K562 (cell line): ENCODE results near the gene CORO6. TPM values are rescaled to one million over a fixed set of nuclear protein-coding genes. Genes with fewer than 3 reads are reported as not detected.

Experiments
- ATF7 ChIP-seq: fragments of 450-650 bp; IDR thresholded peaks from 2 replicates; pipeline ENCODE4 v1.7.1; 2014; ENCODE audit warnings: mild to moderate bottlenecking, moderate library complexity
- BRD9 ChIP-seq: fragments of 450-650 bp; IDR thresholded peaks from 2 replicates; pipeline ENCODE4 v1.6.1; 2018; ENCODE audit warnings: low read depth; ENCODE audit not compliant: partially characterized antibody
- CBX1 ChIP-seq: sonication (generic); IDR thresholded peaks from 2 replicates; pipeline ENCODE4 v1.6.1; 2016; ENCODE audit warnings: antibody characterized with exemption, low read depth, mild to moderate bottlenecking
- CCAR2 ChIP-seq: fragments of 200-400 bp; formaldehyde crosslinking; IDR thresholded peaks from 2 replicates; pipeline ENCODE4 v1.6.1; 2017; ENCODE audit warnings: mild to moderate bottlenecking, low read depth, low read length
- EP300 ChIP-seq: IDR thresholded peaks from 2 replicates; pipeline ENCODE4 v1.6.1; 2012; ENCODE audit warnings: low read length, improper control_type of control experiment
- EP400 ChIP-seq: fragments of 450-650 bp; IDR thresholded peaks from 2 replicates; pipeline ENCODE4 v1.6.1; 2017; ENCODE audit warnings: antibody characterized with exemption, mild to moderate bottlenecking, moderate library complexity
- GATAD2A ChIP-seq: fragments of 450-650 bp; IDR thresholded peaks from 2 replicates; pipeline ENCODE4 v1.6.1; 2017
- KLF6 ChIP-seq: fragments of 250-450 bp; sonication (Bioruptor Pico); IDR thresholded peaks from 2 replicates; pipeline ENCODE4 v1.4.0; 2020; ENCODE audit warnings: mild to moderate bottlenecking, moderate library complexity, borderline replicate concordance
- PHF8 ChIP-seq: fragments of 200-600 bp; sonication (generic); IDR thresholded peaks from 2 replicates; pipeline ENCODE4 v1.6.1; 2012; ENCODE audit warnings: mixed run types, mild to moderate bottlenecking, inconsistent platforms, low read length, moderate library complexity, borderline replicate concordance
- RB1 ChIP-seq: fragments of 450-650 bp; IDR thresholded peaks from 2 replicates; pipeline ENCODE4 v1.6.1; 2017; ENCODE audit warnings: low read depth, mild to moderate bottlenecking
- RFX1 ChIP-seq: fragments of 450-650 bp; IDR thresholded peaks from 2 replicates; pipeline ENCODE4 v1.6.1; 2016; ENCODE audit warnings: mild to moderate bottlenecking, moderate library complexity
- SIN3A ChIP-seq, 2 experiments: fragments of 150-350 bp in 1 of 2; IDR thresholded peaks; 2 replicates each; pipeline ENCODE4 v1.6.1; 2011 to 2016; ENCODE audit warnings: borderline replicate concordance in 2 of 2, low read depth in 2 of 2, low read length in 2 of 2, mild to moderate bottlenecking in 2 of 2, moderate library complexity in 2 of 2; ENCODE audit not compliant: control insufficient read depth in 1 of 2
- SMARCA5 ChIP-seq: fragments of 450-650 bp; IDR thresholded peaks from 2 replicates; pipeline ENCODE4 v1.6.1; 2016
- SP1 ChIP-seq: sonication (generic); formaldehyde crosslinking; IDR thresholded peaks from 2 replicates; pipeline ENCODE4 v1.8.1; 2022; ENCODE audit warnings: mild to moderate bottlenecking, missing genetic modification reagents
- STAG1 ChIP-seq: sonication (generic); formaldehyde crosslinking; IDR thresholded peaks from 2 replicates; pipeline ENCODE4 v1.5.0; 2020; ENCODE audit warnings: missing genetic modification reagents, borderline replicate concordance
- ZBTB7A ChIP-seq: IDR thresholded peaks from 2 replicates; pipeline ENCODE4 v1.6.1; 2011; ENCODE audit warnings: low read depth, mild to moderate bottlenecking, low read length, moderate library complexity, borderline replicate concordance; ENCODE audit not compliant: control insufficient read depth
- ZKSCAN8 ChIP-seq: fragments of 200-800 bp; sonication (Bioruptor generic); IDR thresholded peaks from 2 replicates; pipeline ENCODE4 v1.6.1; 2016; ENCODE audit warnings: missing genetic modification characterization, missing compliant biosample characterization
- polyA plus RNA-seq, 8 experiments: library from polyadenylated mRNA; depleted of rRNA in 4 of 8; stranded (reverse) in 5 of 8; unstranded in 3 of 8; fragments of >200 nt; fragmentation: Nextera tagmentation in 2 of 8; fragmentation: Illumina TruSeq in 1 of 8; extraction: Ambion mirVana in 2 of 8; extraction: Trizol in 1 of 8; gene quantifications; 2 replicates each; pipeline versions ENCODE4 v1.2.1 to v1.2.3, GENCODE V29; 2011 to 2014; ENCODE audit warnings: inconsistent platforms in 1 of 8, missing spikeins in 1 of 8
- total RNA-seq, 7 experiments: library from RNA; depleted of rRNA in 6 of 7; stranded (reverse); fragments of >200 nt in 6 of 7; fragmentation: Illumina TruSeq in 2 of 7; extraction: Trizol in 2 of 7; gene quantifications; 2 replicates each; pipeline versions ENCODE4 v1.2.1 to v1.2.3, GENCODE V29; 2011 to 2021; ENCODE audit warnings: low replicate concordance in 1 of 7
- TF ChIP-seq, protein P1 (sequence below), 2 experiments: fragments of 150-350 bp in 1 of 2; IDR thresholded peaks; 2 replicates each; pipeline ENCODE4 v1.6.1; 2012 to 2016; ENCODE audit warnings: low read depth in 2 of 2, low read length in 2 of 2, mild to moderate bottlenecking in 1 of 2, moderate library complexity in 1 of 2
- TF ChIP-seq, protein P2 (sequence below): IDR thresholded peaks from 2 replicates; pipeline ENCODE4 v1.6.1; 2011; ENCODE audit warnings: borderline replicate concordance, low read depth, mild to moderate bottlenecking, moderate library complexity, low read length; ENCODE audit not compliant: insufficient read depth, poor library complexity, severe bottlenecking
- TF ChIP-seq, protein P3 (sequence below): sonication (generic); formaldehyde crosslinking; IDR thresholded peaks from 2 replicates; pipeline ENCODE4 v1.8.0; 2022; ENCODE audit warnings: mild to moderate bottlenecking, missing genetic modification reagents

CORO6 gene
- total and polyA plus RNA-seq, 9 of the 15 experiments (the other 6 are each of a cell fraction or from before 2014, with no cell fraction given): 0.04 to 11.9 (median 2.4) TPM

DNA sequence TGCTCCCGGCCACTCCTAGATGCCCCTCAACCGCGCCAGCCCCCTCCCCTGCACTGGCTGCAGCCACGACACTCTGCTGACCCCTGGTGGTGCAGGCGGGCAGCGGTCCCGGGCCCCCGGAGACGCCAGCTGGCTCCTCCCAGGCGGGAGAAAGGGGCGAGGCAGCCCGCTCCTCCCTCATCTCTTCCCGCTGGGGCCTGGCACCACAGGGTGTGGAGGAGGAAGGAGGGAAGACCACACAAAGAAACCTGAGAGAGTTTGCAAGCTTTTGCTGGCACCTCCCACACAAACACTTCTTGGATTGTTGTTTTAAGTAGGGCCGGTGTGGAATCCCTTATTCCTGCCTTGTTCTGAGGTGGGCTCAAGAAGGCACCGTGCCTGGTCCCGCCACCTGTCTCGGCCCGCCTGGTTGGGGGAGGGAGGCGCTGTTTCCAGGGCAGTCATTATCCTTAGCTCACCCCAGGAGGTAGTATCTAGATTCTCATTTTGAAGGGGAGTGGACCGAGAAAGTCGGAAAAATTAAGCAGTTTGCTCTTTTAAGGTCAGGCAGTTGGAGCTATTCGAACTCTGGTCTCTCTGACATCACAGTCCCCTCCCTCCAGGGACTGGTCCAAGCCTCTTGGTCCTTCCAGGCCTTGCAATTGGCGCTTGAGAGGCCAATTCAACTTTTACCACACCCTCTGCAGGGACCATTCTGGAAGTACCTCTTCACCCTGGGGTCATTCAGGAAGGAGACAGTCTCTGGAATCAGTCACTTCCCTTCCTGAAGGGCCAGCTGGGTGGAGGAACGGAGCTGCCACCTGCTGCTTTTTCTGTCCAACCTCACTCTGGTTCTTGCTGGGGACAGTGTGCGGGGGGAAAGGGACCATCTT is 30.7 kb downstream of the CORO6 start (continued):
- TF ChIP-seq, protein P1, sequence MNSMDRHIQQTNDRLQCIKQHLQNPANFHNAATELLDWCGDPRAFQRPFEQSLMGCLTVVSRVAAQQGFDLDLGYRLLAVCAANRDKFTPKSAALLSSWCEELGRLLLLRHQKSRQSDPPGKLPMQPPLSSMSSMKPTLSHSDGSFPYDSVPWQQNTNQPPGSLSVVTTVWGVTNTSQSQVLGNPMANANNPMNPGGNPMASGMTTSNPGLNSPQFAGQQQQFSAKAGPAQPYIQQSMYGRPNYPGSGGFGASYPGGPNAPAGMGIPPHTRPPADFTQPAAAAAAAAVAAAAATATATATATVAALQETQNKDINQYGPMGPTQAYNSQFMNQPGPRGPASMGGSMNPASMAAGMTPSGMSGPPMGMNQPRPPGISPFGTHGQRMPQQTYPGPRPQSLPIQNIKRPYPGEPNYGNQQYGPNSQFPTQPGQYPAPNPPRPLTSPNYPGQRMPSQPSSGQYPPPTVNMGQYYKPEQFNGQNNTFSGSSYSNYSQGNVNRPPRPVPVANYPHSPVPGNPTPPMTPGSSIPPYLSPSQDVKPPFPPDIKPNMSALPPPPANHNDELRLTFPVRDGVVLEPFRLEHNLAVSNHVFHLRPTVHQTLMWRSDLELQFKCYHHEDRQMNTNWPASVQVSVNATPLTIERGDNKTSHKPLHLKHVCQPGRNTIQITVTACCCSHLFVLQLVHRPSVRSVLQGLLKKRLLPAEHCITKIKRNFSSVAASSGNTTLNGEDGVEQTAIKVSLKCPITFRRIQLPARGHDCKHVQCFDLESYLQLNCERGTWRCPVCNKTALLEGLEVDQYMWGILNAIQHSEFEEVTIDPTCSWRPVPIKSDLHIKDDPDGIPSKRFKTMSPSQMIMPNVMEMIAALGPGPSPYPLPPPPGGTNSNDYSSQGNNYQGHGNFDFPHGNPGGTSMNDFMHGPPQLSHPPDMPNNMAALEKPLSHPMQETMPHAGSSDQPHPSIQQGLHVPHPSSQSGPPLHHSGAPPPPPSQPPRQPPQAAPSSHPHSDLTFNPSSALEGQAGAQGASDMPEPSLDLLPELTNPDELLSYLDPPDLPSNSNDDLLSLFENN (IDR thresholded peaks at IDR 0.05; ENCODE audit: low read depth in 2 of 2, low read length in 2 of 2): no peak
- TF ChIP-seq BRD9 (no peak), CCAR2 (no peak), RFX1 (no peak), EP400 (peak; percentile 45; the same call in 1 of the 2 replicates), SMARCA5 (no peak), ZBTB7A (peak; percentile 99), RB1 (peak; percentile 96), PHF8 (no peak), SP1 (CRISPR knock-in tag) (peak; percentile 19; the same call in 1 of the 2 replicates), GATAD2A (peak; percentile 66; the same call in 1 of the 2 replicates), ZKSCAN8 (CRISPR knock-in tag) (no peak), KLF6 (peak; percentile 27; the same call in 1 of the 2 replicates), EP300 (0 out of 2 replicates have a peak, but pooled peaks have one; percentile 10), CBX1 (0 out of 2 replicates have a peak, but pooled peaks have one; percentile 33), SIN3A (IDR thresholded peaks at IDR 0.05; ENCODE audit: borderline replicate concordance in 2 of 2, control insufficient read depth in 1 of 2, low read depth in 2 of 2, low read length in 2 of 2) (peak in 1 of 2 experiments; percentile 48; a peak in 2 of 4 replicates), ATF7 (peak; percentile 44), STAG1 (CRISPR knock-in tag) (peak; percentile 69; the same call in 1 of the 2 replicates)
- TF ChIP-seq, protein P2, sequence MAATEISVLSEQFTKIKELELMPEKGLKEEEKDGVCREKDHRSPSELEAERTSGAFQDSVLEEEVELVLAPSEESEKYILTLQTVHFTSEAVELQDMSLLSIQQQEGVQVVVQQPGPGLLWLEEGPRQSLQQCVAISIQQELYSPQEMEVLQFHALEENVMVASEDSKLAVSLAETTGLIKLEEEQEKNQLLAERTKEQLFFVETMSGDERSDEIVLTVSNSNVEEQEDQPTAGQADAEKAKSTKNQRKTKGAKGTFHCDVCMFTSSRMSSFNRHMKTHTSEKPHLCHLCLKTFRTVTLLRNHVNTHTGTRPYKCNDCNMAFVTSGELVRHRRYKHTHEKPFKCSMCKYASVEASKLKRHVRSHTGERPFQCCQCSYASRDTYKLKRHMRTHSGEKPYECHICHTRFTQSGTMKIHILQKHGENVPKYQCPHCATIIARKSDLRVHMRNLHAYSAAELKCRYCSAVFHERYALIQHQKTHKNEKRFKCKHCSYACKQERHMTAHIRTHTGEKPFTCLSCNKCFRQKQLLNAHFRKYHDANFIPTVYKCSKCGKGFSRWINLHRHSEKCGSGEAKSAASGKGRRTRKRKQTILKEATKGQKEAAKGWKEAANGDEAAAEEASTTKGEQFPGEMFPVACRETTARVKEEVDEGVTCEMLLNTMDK: peak; percentile 94
- TF ChIP-seq, protein P3, sequence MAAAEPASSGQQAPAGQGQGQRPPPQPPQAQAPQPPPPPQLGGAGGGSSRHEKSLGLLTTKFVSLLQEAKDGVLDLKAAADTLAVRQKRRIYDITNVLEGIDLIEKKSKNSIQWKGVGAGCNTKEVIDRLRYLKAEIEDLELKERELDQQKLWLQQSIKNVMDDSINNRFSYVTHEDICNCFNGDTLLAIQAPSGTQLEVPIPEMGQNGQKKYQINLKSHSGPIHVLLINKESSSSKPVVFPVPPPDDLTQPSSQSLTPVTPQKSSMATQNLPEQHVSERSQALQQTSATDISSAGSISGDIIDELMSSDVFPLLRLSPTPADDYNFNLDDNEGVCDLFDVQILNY (CRISPR knock-in tag): no peak
